Measurements from ENCODE around the gene C1QA.

Gene C1QA

DNA sequence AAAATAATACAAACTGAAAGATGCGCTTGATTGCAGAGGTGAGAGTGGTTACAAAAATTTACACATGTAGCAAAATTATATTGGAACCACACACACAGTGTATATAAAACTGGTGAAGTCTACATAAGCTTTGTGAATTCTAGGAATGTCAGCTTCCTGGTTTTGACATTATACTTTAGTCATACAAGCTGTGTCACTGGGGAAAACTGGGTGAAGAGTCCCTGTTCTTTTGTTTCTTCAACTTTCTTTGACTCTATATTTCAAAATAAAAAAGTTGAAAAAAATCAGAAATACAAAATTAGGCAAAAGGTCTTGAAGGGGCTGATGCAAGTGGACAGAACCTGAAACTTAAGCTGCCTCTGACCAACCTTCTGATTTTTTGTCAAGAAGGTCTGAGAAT, 10.0 kb downstream of the C1QA start:
- POLR2A ChIA-PET = interaction anchor here (0.6 kb wide), 1 partner anchor 102 kb away, joined by 4 read pairs; no protein-coding TSS in a partner anchor
- H3K36me3 ChIP-seq (ENCODE audit: control insufficient read depth in 2 of 2, insufficient read depth in 1 of 2, low read length in 2 of 2) = no peaks in the 10 kb centered on the region
- H3K27ac ChIP-seq (ENCODE audit: extremely low read depth, low read depth, low read length) = no peak overlapping the region
- CTCF ChIA-PET = interaction anchor here (0.8 to 2.7 kb wide), 4 partner anchors 223 to 259 kb away, joined by 4 to 12 read pairs (median 4); no protein-coding TSS in a partner anchor
- H3K4me1 ChIP-seq (ENCODE audit: control insufficient read depth, insufficient read depth, low read length) = no peaks in the 10 kb centered on the region
- TF ChIP-seq SP2 (tag by site-specific recombination; IDR thresholded peaks at IDR 0.05) = no peak
- no peak for TF ChIP-seq ZNF513 (tag by site-specific recombination; IDR thresholded peaks at IDR 0.05)
- TF ChIP-seq, protein P1, sequence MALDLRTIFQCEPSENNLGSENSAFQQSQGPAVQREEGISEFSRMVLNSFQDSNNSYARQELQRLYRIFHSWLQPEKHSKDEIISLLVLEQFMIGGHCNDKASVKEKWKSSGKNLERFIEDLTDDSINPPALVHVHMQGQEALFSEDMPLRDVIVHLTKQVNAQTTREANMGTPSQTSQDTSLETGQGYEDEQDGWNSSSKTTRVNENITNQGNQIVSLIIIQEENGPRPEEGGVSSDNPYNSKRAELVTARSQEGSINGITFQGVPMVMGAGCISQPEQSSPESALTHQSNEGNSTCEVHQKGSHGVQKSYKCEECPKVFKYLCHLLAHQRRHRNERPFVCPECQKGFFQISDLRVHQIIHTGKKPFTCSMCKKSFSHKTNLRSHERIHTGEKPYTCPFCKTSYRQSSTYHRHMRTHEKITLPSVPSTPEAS (tag by site-specific recombination; IDR thresholded peaks at IDR 0.05) = no peak
- no peak for TF ChIP-seq ZNF274 (IDR thresholded peaks at IDR 0.05; ENCODE audit: low read length)
- no peak for TF ChIP-seq ZNF274 (tag by site-specific recombination; IDR thresholded peaks at IDR 0.05; ENCODE audit: borderline replicate concordance)
- TF ChIP-seq ZNF155 (tag by site-specific recombination; IDR thresholded peaks at IDR 0.05) = no peak
- TF ChIP-seq ZNF621 (tag by site-specific recombination; IDR thresholded peaks at IDR 0.05) = no peak
- no peak for TF ChIP-seq ZNF664 (tag by site-specific recombination; IDR thresholded peaks at IDR 0.05)
- TF ChIP-seq ZFP69B (tag by site-specific recombination; IDR thresholded peaks at IDR 0.05) = no peak
- no peak for TF ChIP-seq ZNF391 (tag by site-specific recombination; IDR thresholded peaks at IDR 0.05; ENCODE audit: borderline replicate concordance, low read depth)
- no peak for TF ChIP-seq BCL11B (tag by site-specific recombination; IDR thresholded peaks at IDR 0.05; ENCODE audit: low read depth)
- TF ChIP-seq ZNF169 (tag by site-specific recombination; IDR thresholded peaks at IDR 0.05) = no peak
- no peak for TF ChIP-seq ZBTB48 (tag by site-specific recombination; IDR thresholded peaks at IDR 0.05)
- TF ChIP-seq ZNF837 (tag by site-specific recombination; IDR thresholded peaks at IDR 0.05) = no peak
- TF ChIP-seq ZNF23 (tag by site-specific recombination; IDR thresholded peaks at IDR 0.05; ENCODE audit: borderline replicate concordance) = no peak
- H3K9me3 ChIP-seq (ENCODE audit: control insufficient read depth, insufficient read depth, low read depth, low read length) = no peaks in the 10 kb centered on the region
- H3K4me3 ChIP-seq (ENCODE audit: low read depth, low read length) = no peak overlapping the region

GRCh38 chr1:22650089-22650693, 13.8 kb downstream of the C1QA start:
- ChIA-PET POLR2A (no interaction called here), CTCF (no interaction called here)
- no peaks in the 10 kb centered on the region for H3K4me1 ChIP-seq (ENCODE audit: control insufficient read depth, insufficient read depth, low read length)
- no peaks in the 10 kb centered on the region for H3K36me3 ChIP-seq (ENCODE audit: control insufficient read depth in 2 of 2, insufficient read depth in 1 of 2, low read length in 2 of 2)
- H3K4me3 ChIP-seq (ENCODE audit: low read depth, low read length) = no peak overlapping the region
- H3K9me3 ChIP-seq (ENCODE audit: control insufficient read depth, insufficient read depth, low read depth, low read length) = no peaks in the 10 kb centered on the region
- H3K27ac ChIP-seq (ENCODE audit: extremely low read depth, low read depth, low read length) = no peak overlapping the region
- TF ChIP-seq KLF9 (tag by site-specific recombination; IDR thresholded peaks at IDR 0.05; ENCODE audit: low read depth) (no peak), OVOL3 (tag by site-specific recombination; IDR thresholded peaks at IDR 0.05) (no peak), MYNN (tag by site-specific recombination; IDR thresholded peaks at IDR 0.05; ENCODE audit: borderline replicate concordance) (no peak), REPIN1 (tag by site-specific recombination; IDR thresholded peaks at IDR 0.05; ENCODE audit: low read depth) (no peak), ZBTB17 (tag by site-specific recombination; IDR thresholded peaks at IDR 0.05) (no peak), ZBTB8A (tag by site-specific recombination; IDR thresholded peaks at IDR 0.05) (no peak), ZNF175 (tag by site-specific recombination; IDR thresholded peaks at IDR 0.05) (0 out of 2 replicates have a peak, but pooled peaks have one; percentile 25), ZSCAN18 (tag by site-specific recombination; IDR thresholded peaks at IDR 0.05) (no peak), ZNF747 (tag by site-specific recombination; IDR thresholded peaks at IDR 0.05) (no peak), ZNF19 (tag by site-specific recombination; IDR thresholded peaks at IDR 0.05; ENCODE audit: low read depth) (no peak)
- TF ChIP-seq, protein P2, sequence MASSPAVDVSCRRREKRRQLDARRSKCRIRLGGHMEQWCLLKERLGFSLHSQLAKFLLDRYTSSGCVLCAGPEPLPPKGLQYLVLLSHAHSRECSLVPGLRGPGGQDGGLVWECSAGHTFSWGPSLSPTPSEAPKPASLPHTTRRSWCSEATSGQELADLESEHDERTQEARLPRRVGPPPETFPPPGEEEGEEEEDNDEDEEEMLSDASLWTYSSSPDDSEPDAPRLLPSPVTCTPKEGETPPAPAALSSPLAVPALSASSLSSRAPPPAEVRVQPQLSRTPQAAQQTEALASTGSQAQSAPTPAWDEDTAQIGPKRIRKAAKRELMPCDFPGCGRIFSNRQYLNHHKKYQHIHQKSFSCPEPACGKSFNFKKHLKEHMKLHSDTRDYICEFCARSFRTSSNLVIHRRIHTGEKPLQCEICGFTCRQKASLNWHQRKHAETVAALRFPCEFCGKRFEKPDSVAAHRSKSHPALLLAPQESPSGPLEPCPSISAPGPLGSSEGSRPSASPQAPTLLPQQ (tag by site-specific recombination; IDR thresholded peaks at IDR 0.05) = no peak
- TF ChIP-seq, protein P3, sequence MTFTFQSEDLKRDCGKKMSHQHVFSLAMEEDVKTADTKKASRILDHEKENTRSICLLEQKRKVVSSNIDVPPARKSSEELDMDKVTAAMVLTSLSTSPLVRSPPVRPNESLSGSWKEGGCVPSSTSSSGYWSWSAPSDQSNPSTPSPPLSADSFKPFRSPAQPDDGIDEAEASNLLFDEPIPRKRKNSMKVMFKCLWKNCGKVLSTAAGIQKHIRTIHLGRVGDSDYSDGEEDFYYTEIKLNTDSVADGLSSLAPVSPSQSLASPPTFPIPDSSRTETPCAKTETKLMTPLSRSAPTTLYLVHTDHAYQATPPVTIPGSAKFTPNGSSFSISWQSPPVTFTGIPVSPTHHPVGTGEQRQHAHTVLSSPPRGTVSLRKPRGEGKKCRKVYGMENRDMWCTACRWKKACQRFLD (tag by site-specific recombination; IDR thresholded peaks at IDR 0.05) = peak; percentile 56; the same call in 1 of the 2 replicates
- TF ChIP-seq, protein P4, sequence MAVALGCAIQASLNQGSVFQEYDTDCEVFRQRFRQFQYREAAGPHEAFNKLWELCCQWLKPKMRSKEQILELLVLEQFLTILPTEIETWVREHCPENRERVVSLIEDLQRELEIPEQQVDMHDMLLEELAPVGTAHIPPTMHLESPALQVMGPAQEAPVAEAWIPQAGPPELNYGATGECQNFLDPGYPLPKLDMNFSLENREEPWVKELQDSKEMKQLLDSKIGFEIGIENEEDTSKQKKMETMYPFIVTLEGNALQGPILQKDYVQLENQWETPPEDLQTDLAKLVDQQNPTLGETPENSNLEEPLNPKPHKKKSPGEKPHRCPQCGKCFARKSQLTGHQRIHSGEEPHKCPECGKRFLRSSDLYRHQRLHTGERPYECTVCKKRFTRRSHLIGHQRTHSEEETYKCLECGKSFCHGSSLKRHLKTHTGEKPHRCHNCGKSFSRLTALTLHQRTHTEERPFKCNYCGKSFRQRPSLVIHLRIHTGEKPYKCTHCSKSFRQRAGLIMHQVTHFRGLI (tag by site-specific recombination; IDR thresholded peaks at IDR 0.05) = no peak

Measured in HEK293 (cell line).